HG02763 (cell line): ENCODE results near the gene PCDHA12.
"Not testable (repeated sequence)": the region's sequence is repeated elsewhere in the genome, so short reads cannot be mapped to it uniquely, and the experiment has no call there.

Source experiments
- ATAC-seq: cut with Tn5 transposase; IDR thresholded peaks from one replicate; pipeline ENCODE4 v1.9.1; 2021; ENCODE audit warnings: mild to moderate bottlenecking, moderate library complexity; ENCODE audit not compliant: unreplicated experiment

PCDHA12 gene

GRCh38 chr5:140857177-140857986 lies 17.7 kb upstream of the PCDHA12 start:
- ATAC-seq, result no peak

GRCh38 chr5:140857987-140858240 lies 17.2 kb upstream of the PCDHA12 start:
- no peak for ATAC-seq

GRCh38 chr5:140862441-140863295 lies 12.4 kb upstream of the PCDHA12 start:
- ATAC-seq, result no peak

GRCh38 chr5:140868721-140869554 lies 6.2 kb upstream of the PCDHA12 start, which contains the start of gene PCDHA11:
Gene PCDHA11, plus strand, starts transcription at chr5:140868957. Its CDS starts 147 bp downstream, at chr5:140869104.
- ATAC-seq, result no peak

GRCh38 chr5:140869555-140869886 lies 5.6 kb upstream of the PCDHA12 start:
- ATAC-seq, result no peak

DNA sequence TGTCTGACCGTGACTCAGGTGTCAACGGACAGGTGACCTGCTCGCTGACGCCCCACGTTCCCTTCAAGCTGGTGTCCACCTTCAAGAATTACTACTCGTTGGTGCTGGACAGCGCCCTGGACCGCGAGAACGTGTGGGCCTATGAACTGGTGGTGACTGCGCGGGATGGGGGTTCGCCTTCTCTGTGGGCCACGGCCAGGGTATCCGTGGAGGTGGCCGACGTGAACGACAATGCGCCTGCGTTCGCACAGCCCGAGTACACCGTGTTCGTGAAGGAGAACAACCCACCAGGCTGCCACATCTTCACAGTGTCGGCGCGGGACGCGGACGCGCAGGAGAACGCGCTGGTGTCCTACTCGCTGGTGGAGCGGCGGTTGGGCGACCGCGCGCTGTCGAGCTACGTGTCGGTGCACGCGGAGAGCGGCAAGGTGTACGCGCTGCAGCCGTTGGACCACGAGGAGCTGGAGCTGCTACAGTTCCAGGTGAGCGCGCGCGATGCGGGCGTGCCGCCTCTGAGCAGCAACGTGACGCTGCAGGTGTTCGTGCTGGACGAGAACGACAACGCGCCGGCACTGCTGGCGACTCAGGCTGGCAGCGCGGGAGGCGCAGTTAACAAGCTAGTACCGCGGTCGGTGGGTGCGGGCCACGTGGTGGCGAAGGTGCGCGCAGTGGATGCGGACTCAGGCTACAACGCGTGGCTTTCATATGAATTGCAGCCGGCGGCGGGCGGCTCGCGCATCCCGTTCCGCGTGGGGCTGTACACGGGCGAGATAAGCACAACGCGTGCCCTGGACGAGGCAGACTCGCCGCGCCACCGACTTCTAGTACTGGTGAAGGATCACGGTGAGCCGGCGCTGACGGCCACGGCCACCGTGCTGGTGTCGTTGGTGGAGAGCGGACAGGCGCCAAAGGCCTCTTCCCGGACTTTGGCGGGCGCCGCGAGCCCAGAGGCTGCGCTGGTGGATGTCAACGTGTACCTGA lies 4.6 kb upstream of the PCDHA12 start:
- no peak for ATAC-seq

- ATAC-seq, result not testable (repeated sequence)
Observed at GRCh38 chr5:140876541-140877261, 1.6 kb downstream of the PCDHA12 start.

DNA sequence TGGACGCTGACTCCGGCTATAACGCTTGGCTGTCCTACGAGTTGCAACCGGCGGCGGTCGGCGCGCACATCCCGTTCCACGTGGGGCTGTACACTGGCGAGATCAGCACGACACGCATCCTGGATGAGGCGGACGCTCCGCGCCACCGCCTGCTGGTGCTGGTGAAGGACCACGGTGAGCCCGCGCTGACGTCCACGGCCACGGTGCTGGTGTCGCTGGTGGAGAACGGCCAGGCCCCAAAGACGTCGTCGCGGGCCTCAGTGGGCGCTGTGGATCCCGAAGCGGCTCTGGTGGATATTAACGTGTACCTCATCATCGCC lies 2.1 kb downstream of the PCDHA12 start:
- no peak for ATAC-seq

DNA sequence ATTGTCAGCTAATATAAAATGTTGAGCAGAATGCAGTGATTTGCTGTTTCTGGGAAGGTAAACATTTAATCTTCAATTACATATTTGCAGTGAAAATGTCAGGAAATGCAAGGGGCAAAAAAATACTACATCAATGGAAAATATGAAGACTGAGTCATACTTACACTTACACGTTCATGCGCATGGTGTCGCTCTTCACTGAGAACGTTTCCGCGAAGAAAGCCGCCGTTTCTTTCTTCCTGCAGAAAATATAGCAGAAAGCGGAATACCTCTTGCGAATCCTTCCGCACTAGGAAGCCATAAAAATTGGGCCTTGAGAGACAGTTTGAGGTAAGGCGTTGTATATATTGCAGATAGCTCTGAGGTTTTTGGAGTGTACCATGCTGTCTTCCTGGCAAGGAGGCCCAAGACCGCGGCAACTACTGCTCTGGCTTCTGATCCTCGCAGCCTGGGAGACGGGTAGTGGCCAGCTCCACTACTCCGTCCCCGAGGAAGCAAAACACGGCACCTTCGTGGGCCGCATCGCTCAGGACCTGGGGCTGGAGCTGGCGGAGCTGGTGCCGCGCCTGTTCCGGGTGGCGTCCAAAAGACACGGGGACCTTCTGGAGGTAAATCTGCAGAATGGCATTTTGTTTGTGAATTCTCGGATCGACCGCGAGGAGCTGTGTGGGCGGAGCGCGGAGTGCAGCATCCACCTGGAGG lies 6.9 kb downstream of the PCDHA12 start, which contains the start of gene PCDHA13:
Gene PCDHA13, plus strand, starts transcription at position 236 of the 702 bp plus-strand sequence. Its CDS starts 145 bp downstream, at position 381.
- ATAC-seq, result no peak

DNA sequence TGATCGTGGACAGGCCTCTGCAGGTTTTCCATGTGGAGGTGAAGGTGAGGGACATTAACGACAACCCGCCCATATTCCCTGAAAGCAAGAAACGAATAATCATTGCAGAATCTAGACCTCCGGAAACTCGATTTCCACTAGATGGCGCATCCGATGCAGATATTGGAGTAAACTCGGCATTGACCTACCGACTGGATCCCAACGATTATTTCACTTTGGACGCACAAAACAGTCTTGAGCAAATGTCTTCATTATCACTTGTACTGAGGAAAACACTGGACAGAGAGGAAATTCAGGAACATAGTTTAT lies 7.4 kb downstream of the PCDHA12 start:
- no peak for ATAC-seq

GRCh38 chr5:140883373-140883772 lies 8.3 kb downstream of the PCDHA12 start:
- ATAC-seq, result no peak

DNA sequence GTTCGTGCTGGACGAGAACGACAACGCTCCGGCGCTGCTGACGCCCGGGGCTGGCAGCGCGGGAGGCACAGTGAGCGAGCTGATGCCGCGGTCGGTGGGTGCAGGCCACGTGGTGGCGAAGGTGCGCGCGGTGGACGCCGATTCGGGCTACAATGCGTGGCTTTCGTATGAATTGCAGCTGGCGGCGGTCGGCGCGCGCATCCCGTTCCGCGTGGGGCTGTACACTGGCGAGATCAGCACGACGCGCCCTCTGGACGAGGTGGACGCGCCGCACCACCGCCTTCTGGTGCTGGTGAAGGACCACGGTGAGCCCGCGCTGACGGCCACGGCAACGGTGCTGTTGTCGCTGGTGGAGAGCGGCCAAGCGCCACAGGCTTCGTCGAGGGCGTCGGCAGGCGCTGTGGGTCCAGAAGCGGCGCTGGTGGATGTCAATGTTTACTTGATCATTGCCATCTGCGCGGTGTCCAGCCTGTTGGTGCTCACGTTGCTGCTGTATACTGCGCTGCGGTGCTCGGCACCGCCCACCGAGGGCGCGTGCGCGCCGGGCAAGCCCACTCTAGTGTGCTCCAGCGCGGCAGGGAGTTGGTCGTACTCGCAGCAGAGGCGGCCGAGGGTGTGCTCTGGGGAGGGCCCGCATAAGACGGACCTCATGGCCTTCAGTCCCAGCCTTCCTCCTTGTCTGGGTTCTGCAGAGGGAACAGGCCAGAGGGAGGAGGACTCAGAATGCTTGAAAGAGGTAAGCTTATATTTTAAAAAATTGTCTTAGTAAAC lies 9.0 kb downstream of the PCDHA12 start:
- no peak for ATAC-seq

- no peak for ATAC-seq
Observed at GRCh38 chr5:140916325-140916724, 41.2 kb downstream of the PCDHA12 start.

- ATAC-seq, result no peak
Observed at GRCh38 chr5:140923601-140924000, 48.5 kb downstream of the PCDHA12 start.

- ATAC-seq, result no peak
Observed at GRCh38 chr5:140925806-140926442, 50.8 kb downstream of the PCDHA12 start, which contains the start of gene PCDHAC1. Gene PCDHAC1, plus strand, starts transcription at chr5:140926299. Its CDS starts 594 bp downstream, at chr5:140926893.

DNA sequence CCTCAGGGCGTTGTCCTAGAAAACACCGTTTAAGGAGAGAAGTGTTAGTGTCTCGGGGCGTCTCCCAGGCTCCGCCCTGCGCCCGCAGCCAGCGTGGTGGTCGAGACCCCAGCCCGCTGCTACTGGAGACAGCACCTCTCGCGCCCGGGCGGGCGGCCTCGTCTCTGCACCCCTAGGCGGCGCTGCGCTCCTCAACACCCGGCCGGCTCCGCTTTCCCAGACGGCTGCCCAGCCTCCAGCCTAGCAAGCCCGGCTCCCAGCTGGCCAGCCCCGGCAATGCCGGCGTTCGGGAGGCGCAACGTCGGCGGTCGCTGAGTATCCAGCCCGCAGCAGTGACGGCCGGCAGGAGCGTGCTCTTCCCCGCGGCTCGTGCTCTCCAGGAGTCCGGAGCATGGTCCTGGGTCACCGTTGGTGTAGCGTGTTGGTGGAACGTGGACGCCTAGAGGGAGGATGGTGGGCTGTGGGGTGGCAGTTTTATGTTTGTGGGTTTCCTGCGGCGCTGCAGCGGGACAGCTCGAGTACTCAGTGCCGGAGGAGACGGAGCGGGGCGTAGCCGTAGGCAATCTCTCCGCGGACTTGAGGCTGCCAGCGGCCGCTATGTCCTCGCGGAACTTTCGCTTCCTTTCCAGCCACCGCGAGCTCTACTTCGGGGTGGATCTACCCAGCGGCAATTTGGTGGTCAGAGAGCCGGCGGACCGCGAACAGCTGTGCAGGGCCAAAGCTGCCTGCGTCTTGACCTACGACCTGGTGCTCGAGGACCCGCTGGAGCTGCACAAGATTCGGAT lies 51.5 kb downstream of the PCDHA12 start:
- no peak for ATAC-seq

DNA sequence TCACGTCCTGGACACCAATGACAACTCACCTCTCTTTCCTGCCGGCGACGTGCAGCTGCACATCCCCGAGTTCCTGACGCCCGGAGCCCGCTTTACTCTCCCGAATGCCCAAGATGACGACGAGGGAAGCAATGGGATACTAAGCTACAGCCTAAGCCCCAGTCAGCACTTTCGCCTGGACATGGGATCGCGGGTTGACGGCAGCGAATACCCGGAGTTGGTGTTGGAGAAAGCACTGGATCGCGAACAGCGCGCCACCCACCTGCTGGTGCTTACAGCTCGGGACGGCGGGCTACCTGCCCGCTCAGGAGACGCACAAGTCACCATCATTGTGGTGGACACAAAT lies 52.1 kb downstream of the PCDHA12 start:
- no peak for ATAC-seq
